Iris pigment epithelial cell (primary cell): ENCODE results near the gene PLXND1.

Source experiments
- DNase-seq: peaks from one replicate; pipeline ENCODE4 v3.0.0-alpha.2; 2011; ENCODE audit warnings: low read depth

Gene PLXND1

GRCh38 chr3:129582799-129583198, 23.7 kb downstream of the PLXND1 start:
- DNase-seq = no peak

GRCh38 chr3:129581623-129582022, 24.9 kb downstream of the PLXND1 start:
- no peak for DNase-seq

DNA sequence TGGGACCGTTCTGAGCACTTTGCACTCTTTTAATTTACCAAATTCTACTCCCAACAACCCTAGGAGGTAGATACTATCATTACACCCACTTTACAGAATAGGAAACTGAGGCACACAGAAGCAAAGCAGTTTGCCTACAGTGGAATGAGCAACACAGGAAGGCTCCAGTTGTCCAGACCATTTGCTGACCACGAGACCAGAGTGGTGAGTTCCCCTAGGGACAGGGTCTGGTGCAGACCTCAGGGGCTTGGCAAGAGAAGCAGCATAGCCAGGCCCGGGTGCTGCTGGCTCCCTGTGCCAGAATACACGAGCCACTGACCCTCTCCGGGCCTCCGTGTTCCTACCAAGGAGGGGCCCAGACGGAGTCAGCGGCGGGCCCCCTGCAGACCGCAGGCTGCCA, 26.5 kb downstream of the PLXND1 start:
- no peak for DNase-seq

GRCh38 chr3:129577925-129578786, 28.3 kb downstream of the PLXND1 start:
- DNase-seq = no peak

GRCh38 chr3:129577366-129577765, 29.1 kb downstream of the PLXND1 start:
- no peak for DNase-seq

DNA sequence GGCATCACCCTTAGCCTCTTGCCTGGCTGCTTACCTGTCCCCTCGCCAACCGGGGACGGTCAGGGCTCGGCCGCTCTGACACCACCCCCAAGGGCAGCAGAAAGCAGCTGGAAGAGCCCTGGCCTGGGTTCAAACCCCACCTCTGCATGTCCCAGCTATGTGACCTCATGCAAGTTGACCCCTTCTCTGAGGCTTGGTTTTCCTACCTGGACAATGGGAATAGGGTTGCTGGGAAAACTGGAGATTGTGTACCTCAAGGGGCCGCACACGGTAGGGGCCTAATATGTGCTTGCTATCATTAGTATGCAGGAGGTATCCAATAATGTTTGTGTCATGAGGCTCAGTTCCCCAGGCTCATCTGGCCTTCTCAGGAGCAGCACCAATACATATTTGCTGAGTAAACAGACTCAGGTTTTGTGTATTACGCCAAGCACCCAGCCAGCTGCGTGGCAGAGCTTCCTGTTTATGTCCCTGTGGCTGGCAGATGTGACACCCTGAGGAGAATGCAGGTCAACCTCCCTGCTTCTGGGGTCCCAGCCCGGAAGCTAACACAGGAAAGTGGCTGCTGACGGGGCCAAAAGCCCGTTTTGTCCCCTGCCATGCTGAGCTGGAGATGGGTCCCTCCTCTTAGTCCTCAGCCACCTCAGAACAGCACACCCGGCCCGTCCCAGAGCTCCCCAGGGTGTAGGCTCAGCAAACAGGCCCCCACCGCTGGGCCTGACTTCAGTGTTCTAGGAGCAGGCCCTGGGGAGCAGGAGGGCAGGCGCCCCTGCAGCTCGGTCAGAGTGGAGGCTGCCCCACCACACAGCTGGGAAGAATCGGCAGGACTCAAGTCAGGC, 29.7 kb downstream of the PLXND1 start:
- no peak for DNase-seq

DNA sequence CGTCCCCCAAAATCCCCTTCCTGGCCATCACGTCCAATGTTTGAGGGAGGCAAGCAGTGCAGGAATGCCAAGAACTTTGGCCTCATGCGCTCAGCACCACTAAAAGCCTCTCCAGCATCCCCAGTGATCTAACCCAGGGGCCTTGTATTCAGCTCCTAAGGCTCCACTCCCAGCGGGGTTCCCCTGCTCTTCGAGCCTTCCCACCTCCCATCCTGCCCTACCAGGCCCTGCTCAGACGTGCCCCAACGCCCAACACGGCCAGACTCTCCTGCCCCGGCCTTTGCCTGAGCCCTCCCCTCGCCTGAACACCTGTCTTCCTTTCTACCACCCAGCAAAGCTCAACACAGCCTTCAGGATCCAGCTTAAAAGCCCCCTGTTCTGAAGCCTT, 30.5 kb downstream of the PLXND1 start:
- no peak for DNase-seq

DNA sequence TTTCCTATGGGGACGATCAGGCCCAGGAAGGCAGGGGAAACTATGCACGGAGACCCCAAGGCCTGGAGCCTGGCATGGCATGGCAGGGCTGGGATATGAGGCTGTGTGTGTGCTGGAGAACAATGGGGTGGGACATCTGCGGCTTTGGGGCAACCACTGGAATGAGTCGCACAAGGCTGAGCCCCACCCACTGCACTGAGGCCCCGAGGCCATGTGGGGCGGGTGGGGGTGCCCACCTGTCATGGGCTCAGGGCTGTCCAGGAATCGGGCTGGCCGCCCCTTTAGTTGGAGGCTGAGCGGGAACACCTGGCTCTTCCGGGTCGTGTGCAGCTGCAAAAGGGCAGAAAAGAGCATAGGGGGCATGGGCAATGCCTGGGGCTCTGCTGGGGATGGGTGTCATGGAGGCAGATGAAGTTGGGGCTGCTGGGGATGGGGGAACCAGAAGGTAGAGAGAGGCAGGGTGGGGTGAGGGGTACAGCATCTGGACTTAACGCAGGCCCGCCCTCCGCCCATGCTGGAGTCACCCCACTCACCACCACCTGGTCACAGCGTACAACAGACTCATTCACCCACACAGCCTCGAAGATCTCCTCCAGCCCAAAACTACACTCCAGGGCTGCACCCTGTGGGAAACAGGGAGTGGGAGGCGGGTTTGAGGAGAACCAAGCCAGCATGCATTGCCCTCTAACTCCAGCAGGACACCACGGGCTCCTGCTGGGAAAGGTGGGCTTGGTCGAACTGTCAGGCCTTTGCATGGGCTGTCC, 31.1 kb downstream of the PLXND1 start:
- no peak for DNase-seq

- DNase-seq = no peak
These were observed 32.3 kb downstream of the PLXND1 start for GRCh38 chr3:129574206-129574605.

DNA sequence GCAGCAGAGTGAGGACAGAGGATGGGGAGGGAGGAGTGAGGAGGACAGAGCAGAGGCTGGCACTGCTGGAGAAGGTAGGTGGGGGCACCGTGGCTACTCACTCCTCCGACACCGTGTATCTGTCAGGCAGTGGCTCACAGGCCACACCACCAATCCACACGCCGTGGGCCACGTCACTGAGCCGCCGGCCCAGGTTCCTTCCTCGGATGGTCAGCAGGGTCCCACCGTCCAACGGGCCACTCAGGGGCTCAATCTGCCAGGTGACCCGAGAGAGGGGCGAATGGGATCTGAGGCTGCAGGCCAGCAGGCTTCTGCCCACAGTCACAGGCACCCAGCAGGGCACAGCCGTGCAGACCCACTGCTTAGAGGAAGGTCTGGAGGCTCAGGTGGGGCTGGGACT, 33.0 kb downstream of the PLXND1 start:
- DNase-seq = no peak

DNA sequence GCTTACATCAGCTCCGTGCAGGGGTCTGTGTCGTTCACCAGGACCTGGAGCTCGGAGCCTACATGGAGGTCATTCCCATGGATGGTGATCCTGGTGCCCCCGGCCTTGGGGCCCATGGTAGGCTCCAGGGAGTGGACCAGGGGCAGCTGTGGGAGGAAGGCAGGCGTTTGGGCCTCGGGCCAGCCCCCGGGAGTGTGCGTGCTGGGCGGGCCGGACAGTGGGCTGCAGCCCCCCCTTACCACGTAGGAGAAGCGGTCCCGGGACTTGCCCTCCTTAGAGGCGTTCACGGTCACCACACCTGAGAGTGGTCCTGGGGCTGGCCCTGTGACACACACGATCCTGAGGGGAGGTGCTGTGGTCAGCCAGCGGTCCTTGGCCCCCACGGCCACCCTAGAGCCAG, 33.9 kb downstream of the PLXND1 start:
- DNase-seq = no peak

DNA sequence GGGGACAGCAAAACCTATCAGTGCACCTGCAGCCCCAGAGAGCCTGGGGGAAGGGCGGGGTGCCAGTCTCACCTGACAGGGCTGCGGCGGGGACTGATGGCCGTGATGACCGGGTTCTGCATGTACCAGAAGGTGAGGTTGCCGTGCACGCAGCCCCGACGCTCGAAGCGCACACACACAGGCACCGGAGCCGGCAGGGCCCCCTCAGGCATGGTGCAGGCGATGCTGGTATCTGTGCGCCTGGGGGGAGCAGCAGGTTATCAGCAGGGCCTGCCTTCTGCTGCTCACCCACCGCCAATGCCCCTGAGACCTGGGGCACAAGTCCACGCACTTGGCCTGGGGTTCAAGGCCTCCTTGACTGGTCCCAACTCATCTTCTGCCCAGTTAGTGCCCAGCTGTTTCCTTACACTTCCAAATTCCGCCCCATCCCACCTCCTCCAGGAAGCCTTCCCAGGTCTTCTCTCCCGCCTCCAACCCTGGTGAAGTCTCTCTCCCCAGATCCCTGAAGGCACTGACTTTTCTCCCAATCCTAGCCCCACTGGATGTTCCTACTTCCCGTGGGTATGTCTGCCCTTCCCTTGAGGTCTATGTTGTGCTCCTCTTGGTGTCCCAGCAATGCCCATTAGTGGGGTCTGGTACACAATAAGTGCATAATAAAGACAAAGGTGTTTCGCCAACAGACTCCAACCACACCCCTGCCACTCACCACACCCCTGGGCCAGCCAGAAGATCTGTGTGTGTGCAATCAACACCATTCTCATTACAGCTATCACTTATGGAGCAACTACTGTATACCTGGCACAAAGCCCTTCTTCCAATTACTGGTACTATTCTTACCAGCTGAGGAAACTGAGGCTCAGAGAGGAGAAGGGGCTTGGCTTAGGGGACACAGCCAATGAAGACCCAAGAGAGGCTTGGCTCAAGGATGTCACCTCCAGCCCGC, 34.6 kb downstream of the PLXND1 start:
- DNase-seq = no peak

GRCh38 chr3:129569856-129570255, 36.6 kb downstream of the PLXND1 start:
- no peak for DNase-seq

DNA sequence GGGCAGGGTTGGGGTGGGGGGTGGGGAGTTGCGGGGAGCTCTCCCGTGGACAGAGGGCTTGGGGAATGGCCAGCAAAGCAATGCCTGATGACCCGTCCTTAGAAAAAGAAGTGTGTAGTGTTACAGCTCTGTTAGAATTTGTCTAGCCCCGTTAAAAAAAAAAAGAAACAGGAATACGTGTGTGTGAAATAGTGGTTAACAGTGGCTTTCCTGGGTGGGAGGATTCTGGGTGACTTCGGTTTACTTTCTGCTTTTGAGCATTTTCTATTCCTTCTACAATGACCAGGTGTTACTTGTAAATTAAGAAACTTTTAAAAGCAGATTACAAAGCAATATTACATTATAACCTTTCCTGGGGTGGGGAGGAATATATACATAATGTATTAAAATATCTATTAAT, 38.5 kb downstream of the PLXND1 start:
- no peak for DNase-seq

DNA sequence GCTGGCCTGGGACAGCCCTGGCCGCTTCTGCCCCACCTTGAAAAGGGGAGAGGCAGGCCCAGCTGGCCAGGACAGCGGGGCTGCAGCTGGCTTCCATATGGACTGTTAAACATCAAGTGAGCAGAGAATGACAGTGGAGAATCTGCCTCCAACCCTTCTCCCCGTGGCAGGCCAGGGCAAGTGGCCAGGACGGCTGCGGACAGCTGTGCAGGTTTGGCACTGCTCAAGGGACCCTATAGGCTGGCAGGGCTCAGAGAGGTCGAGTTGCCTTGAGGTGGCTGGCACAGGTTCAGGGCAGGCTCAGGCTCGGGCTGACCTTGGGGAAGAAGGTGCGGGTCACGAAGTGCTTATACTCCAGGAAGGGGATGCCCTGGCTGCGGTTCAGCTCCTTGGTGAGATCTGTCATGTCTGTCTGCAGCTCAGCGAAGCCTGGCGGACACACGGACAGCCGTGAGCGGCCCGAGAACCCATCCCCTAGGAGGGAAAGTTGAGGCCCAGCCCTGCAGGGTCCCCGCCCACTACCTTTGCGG, 39.2 kb downstream of the PLXND1 start:
- no peak for DNase-seq

- DNase-seq = no peak
These were observed 40.6 kb downstream of the PLXND1 start for GRCh38 chr3:129565902-129566301.

DNA sequence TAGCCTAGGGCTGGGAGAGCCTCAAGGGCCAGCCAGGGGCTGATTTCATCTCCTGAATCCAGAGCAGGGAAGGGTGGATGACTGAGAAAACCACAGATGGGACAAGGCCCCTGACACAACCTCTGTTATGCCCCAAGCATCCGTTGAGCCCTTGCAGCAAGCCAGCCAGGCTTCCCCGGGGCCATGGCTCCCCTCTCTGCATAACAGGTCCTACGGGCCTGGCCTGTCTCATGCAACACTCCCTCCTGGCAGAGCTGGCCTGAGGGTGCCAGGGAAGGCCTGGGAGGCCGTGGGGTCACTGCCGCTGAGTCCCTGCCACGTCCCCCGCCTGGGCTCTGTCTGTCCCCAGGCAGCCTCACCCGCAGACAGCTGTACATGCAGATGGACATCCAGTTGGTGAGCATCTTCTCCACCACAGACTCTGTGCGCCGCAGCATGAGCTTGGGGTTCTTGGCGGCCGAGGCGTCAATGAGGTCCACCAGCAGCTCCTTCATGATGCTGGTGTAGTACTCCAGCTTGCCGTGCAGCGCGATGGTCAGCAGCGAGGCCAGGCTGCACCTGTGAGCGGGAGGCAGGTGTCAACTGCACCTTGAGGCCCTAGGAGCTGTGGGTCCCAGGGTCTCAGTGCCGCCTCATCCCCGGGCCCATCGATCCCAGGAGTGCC, 41.4 kb downstream of the PLXND1 start:
- no peak for DNase-seq

DNA sequence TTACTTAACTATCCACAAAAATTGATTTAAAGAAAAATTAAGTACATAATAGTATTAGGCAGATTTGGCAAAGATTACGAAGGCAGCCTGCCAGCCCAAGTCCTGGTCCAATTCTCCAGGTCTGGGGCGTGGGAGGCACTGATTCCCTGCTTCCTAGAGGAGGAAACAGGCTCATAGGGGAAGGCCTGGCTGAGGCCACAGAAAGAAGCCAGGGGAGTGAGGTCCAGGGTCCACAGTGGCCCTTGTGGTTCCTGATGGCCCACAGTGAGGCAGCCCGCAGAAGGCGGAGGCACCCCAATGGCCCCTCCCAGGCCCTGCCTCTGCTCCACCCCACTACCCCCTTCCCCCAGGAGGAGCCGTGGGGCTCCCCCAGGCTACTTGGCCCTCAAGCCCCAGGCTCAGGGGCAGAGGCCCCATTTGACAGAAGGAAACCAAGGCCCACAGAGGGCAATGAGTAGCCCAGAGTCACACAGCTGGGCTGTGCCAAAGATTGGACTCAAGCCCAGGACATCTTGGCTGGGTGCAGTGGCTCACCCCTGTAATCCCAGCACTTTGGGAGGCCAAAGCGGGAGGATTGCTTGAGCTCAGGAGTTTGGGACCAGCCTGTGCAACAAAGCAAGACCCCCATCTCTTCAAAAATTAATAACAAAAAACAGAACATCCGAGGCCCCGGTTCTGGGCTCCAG, 42.5 kb downstream of the PLXND1 start:
- no peak for DNase-seq

- DNase-seq = no peak
These were observed 43.1 kb downstream of the PLXND1 start for GRCh38 chr3:129563332-129563731.

- DNase-seq = no peak
These were observed 43.7 kb downstream of the PLXND1 start for GRCh38 chr3:129562803-129563202.
